Measurements from ENCODE around the gene NETO1.

NETO1 gene

GRCh38 chr18:72820571-72820970, 47.2 kb downstream of the NETO1 start:
- 83 to 86% methylated on average over 7 of the region's 7 CpGs for WGBS, 2 experiments
- no peak overlapping the region for H3K4me3 ChIP-seq (ENCODE audit: insufficient read depth, low read depth, low read length)
- no peak overlapping the region for H3K27ac ChIP-seq (ENCODE audit: insufficient read depth, low read depth, low read length, poor library complexity, severe bottlenecking)
- no peaks in the 10 kb centered on the region for H3K9me3 ChIP-seq (ENCODE audit: control insufficient read depth, low read length)
- H3K36me3 ChIP-seq (ENCODE audit: control insufficient read depth, insufficient read depth, low read length): no peaks in the 10 kb centered on the region
- H3K27me3 ChIP-seq (ENCODE audit: control insufficient read depth, insufficient read depth, low read length, poor library complexity, severe bottlenecking): no peaks in the 10 kb centered on the region
- no peaks in the 10 kb centered on the region for H3K4me1 ChIP-seq (ENCODE audit: control insufficient read depth, insufficient read depth, low read length)

- Histone ChIP-seq H3K27me3 (ENCODE audit: control insufficient read depth, insufficient read depth, low read length, poor library complexity, severe bottlenecking) (no peaks in the 10 kb centered on the region), H3K27ac (ENCODE audit: insufficient read depth, low read depth, low read length, poor library complexity, severe bottlenecking) (no peak overlapping the region), H3K36me3 (ENCODE audit: control insufficient read depth, insufficient read depth, low read length) (no peaks in the 10 kb centered on the region), H3K4me1 (ENCODE audit: control insufficient read depth, insufficient read depth, low read length) (no peaks in the 10 kb centered on the region), H3K9me3 (ENCODE audit: control insufficient read depth, low read length) (no peaks in the 10 kb centered on the region), H3K4me3 (ENCODE audit: insufficient read depth, low read depth, low read length) (no peak overlapping the region)
Measured at GRCh38 chr18:72819050-72819449, 48.7 kb downstream of the NETO1 start.

GRCh38 chr18:72811047-72811446, 56.7 kb downstream of the NETO1 start:
- Histone ChIP-seq H3K27ac (ENCODE audit: insufficient read depth, low read depth, low read length, poor library complexity, severe bottlenecking) (no peak overlapping the region), H3K9me3 (ENCODE audit: control insufficient read depth, low read length) (no peaks in the 10 kb centered on the region), H3K36me3 (ENCODE audit: control insufficient read depth, insufficient read depth, low read length) (no peaks in the 10 kb centered on the region), H3K4me3 (ENCODE audit: insufficient read depth, low read depth, low read length) (no peak overlapping the region), H3K4me1 (ENCODE audit: control insufficient read depth, insufficient read depth, low read length) (no peaks in the 10 kb centered on the region), H3K27me3 (ENCODE audit: control insufficient read depth, insufficient read depth, low read length, poor library complexity, severe bottlenecking) (no peaks in the 10 kb centered on the region)
- 90 to 91% methylated on average over 7 of the region's 7 CpGs for WGBS, 2 experiments

DNA sequence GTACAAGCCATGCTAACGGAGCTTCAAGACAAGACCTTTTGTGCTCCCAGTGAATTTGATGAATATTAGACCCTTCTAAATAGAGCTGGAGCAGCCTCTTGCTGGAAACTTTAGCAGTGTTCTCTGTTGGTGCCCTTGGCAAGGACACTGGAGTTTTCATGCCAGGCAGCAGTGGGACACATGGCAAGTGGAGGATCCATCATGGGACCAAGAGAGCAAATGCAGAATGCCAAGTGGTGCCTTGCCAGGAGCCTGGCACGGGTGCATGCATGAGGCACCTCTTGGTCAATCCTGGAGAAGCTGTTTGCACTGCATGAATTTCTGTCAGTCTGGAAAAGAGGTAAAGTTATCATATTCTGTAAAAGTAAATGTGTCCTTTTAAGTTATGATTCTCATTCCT, 59.1 kb downstream of the NETO1 start:
- Histone ChIP-seq H3K4me1 (ENCODE audit: control insufficient read depth, insufficient read depth, low read length) (no peaks in the 10 kb centered on the region), H3K4me3 (ENCODE audit: insufficient read depth, low read depth, low read length) (no peak overlapping the region), H3K36me3 (ENCODE audit: control insufficient read depth, insufficient read depth, low read length) (no peaks in the 10 kb centered on the region), H3K27ac (ENCODE audit: insufficient read depth, low read depth, low read length, poor library complexity, severe bottlenecking) (no peak overlapping the region), H3K27me3 (ENCODE audit: control insufficient read depth, insufficient read depth, low read length, poor library complexity, severe bottlenecking) (no peaks in the 10 kb centered on the region), H3K9me3 (ENCODE audit: control insufficient read depth, low read length) (no peaks in the 10 kb centered on the region)
- WGBS, 2 experiments: 95 to 96% methylated on average over 2 of the region's 2 CpGs

- H3K36me3 ChIP-seq (ENCODE audit: control insufficient read depth, insufficient read depth, low read length): no peaks in the 10 kb centered on the region
- H3K4me3 ChIP-seq (ENCODE audit: insufficient read depth, low read depth, low read length): no peak overlapping the region
- H3K9me3 ChIP-seq (ENCODE audit: control insufficient read depth, low read length): no peaks in the 10 kb centered on the region
- 97 to 100% methylated on average over 2 to 3 of the region's 3 CpGs for WGBS, 2 experiments
- H3K4me1 ChIP-seq (ENCODE audit: control insufficient read depth, insufficient read depth, low read length): no peaks in the 10 kb centered on the region
- no peaks in the 10 kb centered on the region for H3K27me3 ChIP-seq (ENCODE audit: control insufficient read depth, insufficient read depth, low read length, poor library complexity, severe bottlenecking)
- no peak overlapping the region for H3K27ac ChIP-seq (ENCODE audit: insufficient read depth, low read depth, low read length, poor library complexity, severe bottlenecking)
Measured at GRCh38 chr18:72799106-72799505, 68.7 kb downstream of the NETO1 start.

DNA sequence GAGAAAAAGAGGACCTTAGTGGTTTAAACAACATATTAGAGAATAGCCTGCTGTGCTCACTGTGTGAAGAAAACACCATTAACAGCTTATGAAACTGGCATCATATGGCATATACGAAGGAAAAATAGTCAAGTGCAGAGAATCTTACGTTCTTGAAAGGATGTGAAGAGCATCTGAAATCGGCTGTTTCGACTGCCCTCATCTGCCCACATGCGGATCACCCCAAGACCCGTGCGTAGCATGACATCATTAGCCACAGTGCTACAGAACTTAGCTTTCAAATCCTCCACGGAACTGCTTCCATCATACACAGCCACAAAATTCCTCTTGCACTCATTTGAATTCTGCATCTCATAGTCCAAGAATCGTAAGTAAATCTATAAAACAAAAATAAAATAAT, 84.3 kb downstream of the NETO1 start:
- Histone ChIP-seq H3K9me3 (ENCODE audit: control insufficient read depth, low read length) (no peaks in the 10 kb centered on the region), H3K27ac (ENCODE audit: insufficient read depth, low read depth, low read length, poor library complexity, severe bottlenecking) (no peak overlapping the region), H3K27me3 (ENCODE audit: control insufficient read depth, insufficient read depth, low read length, poor library complexity, severe bottlenecking) (no peaks in the 10 kb centered on the region), H3K4me3 (ENCODE audit: insufficient read depth, low read depth, low read length) (no peak overlapping the region), H3K4me1 (ENCODE audit: control insufficient read depth, insufficient read depth, low read length) (no peaks in the 10 kb centered on the region), H3K36me3 (ENCODE audit: control insufficient read depth, insufficient read depth, low read length) (no peaks in the 10 kb centered on the region)
- WGBS, 2 experiments: 92 to 93% methylated on average over 9 of the region's 9 CpGs

- no peaks in the 10 kb centered on the region for H3K9me3 ChIP-seq (ENCODE audit: control insufficient read depth, low read length)
- no peaks in the 10 kb centered on the region for H3K27me3 ChIP-seq (ENCODE audit: control insufficient read depth, insufficient read depth, low read length, poor library complexity, severe bottlenecking)
- WGBS, 2 experiments: 83 to 94% methylated on average over 2 of the region's 2 CpGs
- no peaks in the 10 kb centered on the region for H3K36me3 ChIP-seq (ENCODE audit: control insufficient read depth, insufficient read depth, low read length)
- no peak overlapping the region for H3K27ac ChIP-seq (ENCODE audit: insufficient read depth, low read depth, low read length, poor library complexity, severe bottlenecking)
- no peaks in the 10 kb centered on the region for H3K4me1 ChIP-seq (ENCODE audit: control insufficient read depth, insufficient read depth, low read length)
- H3K4me3 ChIP-seq (ENCODE audit: insufficient read depth, low read depth, low read length): no peak overlapping the region
Measured at GRCh38 chr18:72774914-72775313, 92.9 kb downstream of the NETO1 start.

GRCh38 chr18:72772916-72773315, 94.9 kb downstream of the NETO1 start:
- H3K4me1 ChIP-seq (ENCODE audit: control insufficient read depth, insufficient read depth, low read length): no peaks in the 10 kb centered on the region
- no peaks in the 10 kb centered on the region for H3K36me3 ChIP-seq (ENCODE audit: control insufficient read depth, insufficient read depth, low read length)
- no peak overlapping the region for H3K4me3 ChIP-seq (ENCODE audit: insufficient read depth, low read depth, low read length)
- H3K9me3 ChIP-seq (ENCODE audit: control insufficient read depth, low read length): no peaks in the 10 kb centered on the region
- H3K27me3 ChIP-seq (ENCODE audit: control insufficient read depth, insufficient read depth, low read length, poor library complexity, severe bottlenecking): no peaks in the 10 kb centered on the region
- H3K27ac ChIP-seq (ENCODE audit: insufficient read depth, low read depth, low read length, poor library complexity, severe bottlenecking): no peak overlapping the region

- Histone ChIP-seq H3K27me3 (ENCODE audit: control insufficient read depth, insufficient read depth, low read length, poor library complexity, severe bottlenecking) (no peaks in the 10 kb centered on the region), H3K36me3 (ENCODE audit: control insufficient read depth, insufficient read depth, low read length) (no peaks in the 10 kb centered on the region), H3K9me3 (ENCODE audit: control insufficient read depth, low read length) (no peaks in the 10 kb centered on the region), H3K27ac (ENCODE audit: insufficient read depth, low read depth, low read length, poor library complexity, severe bottlenecking) (no peak overlapping the region), H3K4me3 (ENCODE audit: insufficient read depth, low read depth, low read length) (no peak overlapping the region), H3K4me1 (ENCODE audit: control insufficient read depth, insufficient read depth, low read length) (no peaks in the 10 kb centered on the region)
- WGBS, 2 experiments: 88 to 89% methylated on average over 7 to 8 of the region's 8 CpGs
Measured at GRCh38 chr18:72768681-72769229, 99.0 kb downstream of the NETO1 start.

- Histone ChIP-seq H3K36me3 (ENCODE audit: control insufficient read depth, insufficient read depth, low read length) (no peaks in the 10 kb centered on the region), H3K4me1 (ENCODE audit: control insufficient read depth, insufficient read depth, low read length) (no peaks in the 10 kb centered on the region), H3K27me3 (ENCODE audit: control insufficient read depth, insufficient read depth, low read length, poor library complexity, severe bottlenecking) (no peaks in the 10 kb centered on the region), H3K9me3 (ENCODE audit: control insufficient read depth, low read length) (no peaks in the 10 kb centered on the region), H3K4me3 (ENCODE audit: insufficient read depth, low read depth, low read length) (no peak overlapping the region), H3K27ac (ENCODE audit: insufficient read depth, low read depth, low read length, poor library complexity, severe bottlenecking) (no peak overlapping the region)
- WGBS, 2 experiments: 0% methylated on average over 1 of the region's 5 CpGs
Measured at GRCh38 chr18:72762515-72763122, 105.2 kb downstream of the NETO1 start.

- Histone ChIP-seq H3K36me3 (ENCODE audit: control insufficient read depth, insufficient read depth, low read length) (no peaks in the 10 kb centered on the region), H3K27me3 (ENCODE audit: control insufficient read depth, insufficient read depth, low read length, poor library complexity, severe bottlenecking) (no peaks in the 10 kb centered on the region), H3K4me3 (ENCODE audit: insufficient read depth, low read depth, low read length) (no peak overlapping the region), H3K4me1 (ENCODE audit: control insufficient read depth, insufficient read depth, low read length) (no peaks in the 10 kb centered on the region), H3K9me3 (ENCODE audit: control insufficient read depth, low read length) (no peaks in the 10 kb centered on the region), H3K27ac (ENCODE audit: insufficient read depth, low read depth, low read length, poor library complexity, severe bottlenecking) (no peak overlapping the region)
- WGBS, 2 experiments: 92 to 94% methylated on average over 4 of the region's 4 CpGs
Measured at GRCh38 chr18:72752220-72752619, 115.6 kb downstream of the NETO1 start.

All from ectodermal cell (in vitro differentiated cells).